Ammon's horn (tissue), 1 donor: ENCODE data around the gene PPP1R13B.

Experiments used
- DNase-seq: peaks from one replicate; pipeline ENCODE4 v3.0.0-alpha.2; 2016; ENCODE audit warnings: low spot score

Gene PPP1R13B

GRCh38 chr14:103685276-103686211 is 161.8 kb downstream of the PPP1R13B start:
- DNase-seq: no peak

DNA sequence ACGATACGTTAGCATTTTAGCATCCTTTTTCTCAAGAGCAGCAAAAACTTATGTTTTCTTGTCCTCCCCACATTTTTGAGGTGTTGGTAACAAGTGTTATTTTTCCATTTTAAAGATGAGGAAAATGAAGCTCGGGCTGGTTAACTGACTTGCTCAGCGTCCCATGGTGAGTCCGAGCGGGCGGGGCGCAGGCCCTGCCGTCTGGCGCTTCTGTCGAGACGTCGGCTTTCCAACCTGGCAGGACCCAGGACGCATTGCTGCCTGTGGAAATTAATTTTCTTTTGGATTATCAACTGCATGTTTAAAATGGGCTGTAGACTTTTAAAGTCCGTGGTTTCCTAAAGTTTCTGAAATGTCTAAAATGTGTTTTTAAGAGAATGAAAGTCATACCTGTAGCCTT is 162.5 kb downstream of the PPP1R13B start:
- no peak for DNase-seq

DNA sequence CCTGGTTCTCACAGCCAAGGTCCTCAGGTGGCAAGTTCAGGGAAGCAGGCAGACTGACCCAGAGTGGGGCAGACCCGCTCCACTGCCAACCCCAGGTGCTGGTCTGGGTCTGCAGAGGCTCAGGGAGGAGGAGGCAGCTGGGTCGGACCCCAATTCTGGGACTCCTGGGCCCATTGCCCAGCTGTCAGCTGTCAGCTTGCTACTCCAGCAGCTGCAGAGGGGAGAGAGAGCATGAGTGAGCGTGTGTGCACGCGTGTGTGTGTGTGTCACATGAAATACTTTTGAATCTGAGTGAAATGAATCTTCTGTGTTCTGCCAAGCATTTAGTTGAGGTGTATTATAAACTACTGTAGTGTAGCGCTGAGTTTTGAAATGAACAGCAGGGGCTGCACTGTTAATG is 162.9 kb downstream of the PPP1R13B start:
- DNase-seq: no peak
